Calu3 (cell line): ENCODE data around the gene ANXA8. TPM values are rescaled to one million over a fixed set of nuclear protein-coding genes. Genes with fewer than 3 reads are reported as not detected.

Source experiments
- BruUV-seq: library from RNA; stranded (reverse); fragments of 400-500 nt; replicated peaks from 2 replicates; lab custom pipeline; 2021; lab: Mats Ljungman, UMichigan
- CTCF ChIA-PET: fragments of 300-600 bp; sonication (Branson Sonifier 250); formaldehyde crosslinking; loops from one replicate; lab custom pipeline; 2022; ENCODE audit warnings: antibody characterized with exemption; lab: Charles Lee
- DNase-seq: peaks from one replicate; pipeline ENCODE4 v3.0.0; 2022
- H3K27ac Mint-ChIP-seq: one replicate; pipeline ENCODE4 v1.8.0; 2022; ENCODE audit warnings: mixed read lengths; ENCODE audit not compliant: unreplicated experiment
- H3K27me3 Mint-ChIP-seq: one replicate; pipeline ENCODE4 v1.8.0; 2022; ENCODE audit warnings: mixed read lengths; ENCODE audit not compliant: unreplicated experiment
- H3K36me3 Mint-ChIP-seq: one replicate; pipeline ENCODE4 v1.8.0; 2022; ENCODE audit warnings: mild to moderate bottlenecking, moderate library complexity, mixed read lengths; ENCODE audit not compliant: insufficient read depth, unreplicated experiment
- H3K4me1 Mint-ChIP-seq: one replicate; pipeline ENCODE4 v1.8.0; 2022; ENCODE audit warnings: mild to moderate bottlenecking, low read depth, mixed read lengths; ENCODE audit not compliant: unreplicated experiment
- H3K4me3 Mint-ChIP-seq: one replicate; pipeline ENCODE4 v1.8.0; 2022; ENCODE audit warnings: mild to moderate bottlenecking, low read depth, moderate library complexity, mixed read lengths; ENCODE audit not compliant: unreplicated experiment
- H3K9me3 Mint-ChIP-seq: one replicate; pipeline ENCODE4 v1.8.0; 2022; ENCODE audit warnings: low read depth, mixed read lengths; ENCODE audit not compliant: unreplicated experiment
- CTCF ChIP-seq: fragments of 200-600 bp; IDR thresholded peaks from one replicate; pipeline ENCODE4 v1.8.0; 2022; ENCODE audit warnings: antibody characterized with exemption; ENCODE audit not compliant: unreplicated experiment
- intact Hi-C: fragments of 100-400 bp; cut with micrococcal nuclease; formaldehyde crosslinking; loops from one replicate; pipeline ENCODE4 v1.10.0; 2022; ENCODE audit not compliant: unreplicated experiment
- total RNA-seq: library from RNA; stranded (reverse); gene quantifications from 2 replicates; pipeline ENCODE4 v1.2.3, GENCODE V29; 2022

ANXA8 gene
- total RNA-seq, 1 experiment from 2014 or later: 1.1 TPM

GRCh38 chr10:47444047-47444446, 39.9 kb downstream of the ANXA8 start:
- CTCF ChIA-PET: no interaction called here
- intact Hi-C loops: no loop called here
- no peak for DNase-seq
- no peak overlapping the region for H3K27ac Mint-ChIP-seq
- TF ChIP-seq CTCF: no peak
- H3K27me3 Mint-ChIP-seq: no peaks in the 10 kb centered on the region
- H3K4me3 Mint-ChIP-seq: no peak overlapping the region
- no peaks in the 10 kb centered on the region for H3K36me3 Mint-ChIP-seq
- H3K4me1 Mint-ChIP-seq: peaks cover under 1% of the 10 kb centered on the region
- H3K9me3 Mint-ChIP-seq: peaks cover 4% of the 10 kb centered on the region
- BruUV-seq: no TSS peak

GRCh38 chr10:47443145-47443544, 40.8 kb downstream of the ANXA8 start:
- CTCF ChIA-PET: no interaction called here
- intact Hi-C loops: no loop called here
- no TSS peak for BruUV-seq
- Mint-ChIP-seq H3K4me3 (no peak overlapping the region), H3K36me3 (no peaks in the 10 kb centered on the region), H3K9me3 (peaks cover 4% of the 10 kb centered on the region), H3K27me3 (no peaks in the 10 kb centered on the region), H3K27ac (no peak overlapping the region), H3K4me1 (peaks cover 8% of the 10 kb centered on the region)
- no peak for DNase-seq
- TF ChIP-seq CTCF: no peak

- BruUV-seq: no TSS peak
- CTCF ChIA-PET: no interaction called here
- Mint-ChIP-seq H3K4me3 (no peak overlapping the region), H3K36me3 (no peaks in the 10 kb centered on the region), H3K9me3 (peaks cover 4% of the 10 kb centered on the region), H3K27ac (no peak overlapping the region), H3K27me3 (no peaks in the 10 kb centered on the region), H3K4me1 (peaks cover 8% of the 10 kb centered on the region)
- DNase-seq: no peak
- intact Hi-C loops: no loop called here
- TF ChIP-seq CTCF: no peak
Observed at GRCh38 chr10:47442351-47442750, 41.6 kb downstream of the ANXA8 start.

GRCh38 chr10:47441938-47442337, 42.0 kb downstream of the ANXA8 start:
- H3K4me1 Mint-ChIP-seq: peaks cover 8% of the 10 kb centered on the region
- H3K27me3 Mint-ChIP-seq: no peaks in the 10 kb centered on the region
- BruUV-seq: no TSS peak
- no peak for DNase-seq
- no peaks in the 10 kb centered on the region for H3K36me3 Mint-ChIP-seq
- no peak for TF ChIP-seq CTCF
- no peak overlapping the region for H3K4me3 Mint-ChIP-seq
- peaks cover 4% of the 10 kb centered on the region for H3K9me3 Mint-ChIP-seq
- CTCF ChIA-PET: no interaction called here
- intact Hi-C loops: no loop called here
- H3K27ac Mint-ChIP-seq: no peak overlapping the region
